Esophagus muscularis mucosa (tissue), 4 donors: ENCODE results near the gene CPD. TPM values are rescaled to one million over a fixed set of nuclear protein-coding genes. Genes with fewer than 3 reads are reported as not detected.

ENCODE experiments used
- DNase-seq: peaks from one replicate; pipeline ENCODE4 v3.0.0-alpha.2; 2017; ENCODE audit errors: extremely low spot score
- H3K27ac ChIP-seq, 4 donors: fragments of 200-600 bp; sonication (generic); replicated peaks in 1 of 4; 1 replicate in 3 of 4; 2 replicates in 1 of 4; pipeline ENCODE4 v1.5.1; 2016 to 2019; ENCODE audit warnings: mild to moderate bottlenecking in 1 of 4
- H3K27me3 ChIP-seq, 4 donors: fragments of 200-600 bp; sonication (generic); one replicate each; pipeline versions ENCODE4 v1.5.1 to v1.6.0; 2016 to 2019
- H3K36me3 ChIP-seq, 4 donors: fragments of 200-600 bp; sonication (generic); one replicate each; pipeline ENCODE4 v1.5.1; 2016 to 2019
- H3K4me1 ChIP-seq, 4 donors: fragments of 200-600 bp; sonication (generic); one replicate each; pipeline ENCODE4 v1.5.1; 2016 to 2019
- H3K4me3 ChIP-seq, 4 donors: fragments of 200-600 bp; sonication (generic); 1 replicate in 2 of 4; 2 replicates in 2 of 4; pipeline ENCODE4 v1.5.1; 2016 to 2019; ENCODE audit warnings: mild to moderate bottlenecking in 4 of 4, moderate library complexity in 1 of 4
- H3K9me3 ChIP-seq, 4 donors: fragments of 200-600 bp; sonication (generic); 1 replicate in 3 of 4; 2 replicates in 1 of 4; pipeline ENCODE4 v1.5.1; 2016 to 2019
- EP300 ChIP-seq: sonication (generic); formaldehyde crosslinking; IDR thresholded peaks from one replicate; pipeline ENCODE4 v1.6.1; 2017; ENCODE audit warnings: antibody characterized with exemption
- POLR2A ChIP-seq: fragments of 450-650 bp; IDR thresholded peaks from one replicate; pipeline ENCODE4 v1.6.1; 2017; ENCODE audit warnings: antibody characterized with exemption, moderate library complexity, mild to moderate bottlenecking, low read depth
- POLR2AphosphoS5 ChIP-seq, 2 donors: sonication (generic); formaldehyde crosslinking; IDR thresholded peaks; one replicate each; pipeline ENCODE4 v1.6.1; 2017; ENCODE audit warnings: antibody characterized with exemption in 2 of 2
- WGBS: methylation state at CpG from one replicate; pipeline ENCODE4 v1.1.5; 2018; 5-methylcytosine and 5-hydroxymethylcytosine counted together
- intact Hi-C: fragments of 100-400 bp; cut with DNase I; formaldehyde crosslinking; loops from one replicate; pipeline ENCODE4 v1.15.1; 2023
- total RNA-seq, 4 donors: library from RNA; depleted of rRNA; stranded (reverse); fragments of >200 nt; gene quantifications; one replicate each; pipeline versions ENCODE4 v1.1.0 to v1.2.1, GENCODE V29; 2016
- TF ChIP-seq, protein P1 (sequence below), 3 experiments: fragments of 200-600 bp in 2 of 3; fragments of 450-650 bp in 1 of 3; sonication (generic) in 2 of 3; IDR thresholded peaks; one replicate each; pipeline ENCODE4 v1.5.1; 2017 to 2019; ENCODE audit warnings: antibody characterized with exemption in 3 of 3, mild to moderate bottlenecking in 2 of 3, moderate library complexity in 1 of 3

The CPD gene
- total RNA-seq, 4 donors from 2014 or later = 67.0 to 141 (median 95.1) TPM

DNA sequence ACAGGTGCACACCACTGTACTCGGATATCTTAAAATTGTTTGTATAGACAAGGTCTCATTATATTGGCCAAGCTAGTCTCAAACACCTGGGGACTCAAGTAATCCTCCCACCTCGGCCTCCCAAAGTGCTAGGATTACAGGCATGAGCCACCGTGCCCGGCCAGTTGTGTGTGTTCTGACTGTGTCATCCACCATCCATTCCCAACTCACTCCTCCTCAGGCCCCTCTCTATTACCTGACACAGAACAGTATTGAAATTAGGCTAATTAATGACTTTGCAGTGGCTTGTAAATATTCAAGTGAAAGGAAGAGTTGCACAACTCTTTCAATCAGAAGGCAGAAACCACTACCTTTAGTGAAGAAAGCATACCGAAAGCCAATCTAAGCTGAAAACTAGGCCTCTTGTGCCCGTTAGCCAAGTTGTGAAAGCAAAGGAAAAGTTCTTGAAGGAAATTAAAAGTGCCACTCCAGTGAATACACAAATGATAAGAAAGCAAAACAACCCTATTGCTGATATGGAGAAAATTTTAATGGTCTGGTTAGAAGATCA is 127.2 kb downstream of the CPD start:
- Histone ChIP-seq H3K27me3 (no peaks in the 10 kb centered on the region), H3K4me3 (no peak overlapping the region), H3K9me3 (no peaks in the 10 kb centered on the region), H3K4me1 (no peaks in the 10 kb centered on the region), H3K27ac (no peak overlapping the region), H3K36me3 (peaks cover 16 to 66% (median 37%) of the 10 kb centered on the region in 4 donors)
- no peak for TF ChIP-seq POLR2A
- TF ChIP-seq, protein P1, sequence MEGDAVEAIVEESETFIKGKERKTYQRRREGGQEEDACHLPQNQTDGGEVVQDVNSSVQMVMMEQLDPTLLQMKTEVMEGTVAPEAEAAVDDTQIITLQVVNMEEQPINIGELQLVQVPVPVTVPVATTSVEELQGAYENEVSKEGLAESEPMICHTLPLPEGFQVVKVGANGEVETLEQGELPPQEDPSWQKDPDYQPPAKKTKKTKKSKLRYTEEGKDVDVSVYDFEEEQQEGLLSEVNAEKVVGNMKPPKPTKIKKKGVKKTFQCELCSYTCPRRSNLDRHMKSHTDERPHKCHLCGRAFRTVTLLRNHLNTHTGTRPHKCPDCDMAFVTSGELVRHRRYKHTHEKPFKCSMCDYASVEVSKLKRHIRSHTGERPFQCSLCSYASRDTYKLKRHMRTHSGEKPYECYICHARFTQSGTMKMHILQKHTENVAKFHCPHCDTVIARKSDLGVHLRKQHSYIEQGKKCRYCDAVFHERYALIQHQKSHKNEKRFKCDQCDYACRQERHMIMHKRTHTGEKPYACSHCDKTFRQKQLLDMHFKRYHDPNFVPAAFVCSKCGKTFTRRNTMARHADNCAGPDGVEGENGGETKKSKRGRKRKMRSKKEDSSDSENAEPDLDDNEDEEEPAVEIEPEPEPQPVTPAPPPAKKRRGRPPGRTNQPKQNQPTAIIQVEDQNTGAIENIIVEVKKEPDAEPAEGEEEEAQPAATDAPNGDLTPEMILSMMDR (IDR thresholded peaks at IDR 0.05) = no peak
- no peak for TF ChIP-seq POLR2AphosphoS5 (IDR thresholded peaks at IDR 0.05)
- no peak for TF ChIP-seq EP300
- DNase-seq = no peak
- intact Hi-C loops = no loop called here
- WGBS = 90% methylated on average over 6 of the region's 6 CpGs

GRCh38 chr17:30506481-30506880 is 127.8 kb downstream of the CPD start:
- H3K36me3 ChIP-seq = peaks cover 11 to 64% (median 33%) of the 10 kb centered on the region in 4 donors
- no peak overlapping the region for H3K4me3 ChIP-seq
- no peaks in the 10 kb centered on the region for H3K9me3 ChIP-seq
- intact Hi-C loops = no loop called here
- TF ChIP-seq, protein P1 (IDR thresholded peaks at IDR 0.05) = no peak
- TF ChIP-seq EP300 = no peak
- no peak for TF ChIP-seq POLR2AphosphoS5 (IDR thresholded peaks at IDR 0.05)
- no peak for TF ChIP-seq POLR2A
- DNase-seq = no peak
- no peak overlapping the region for H3K27ac ChIP-seq
- WGBS = 69% methylated on average over 1 of the region's 1 CpG
- no peaks in the 10 kb centered on the region for H3K4me1 ChIP-seq
- no peaks in the 10 kb centered on the region for H3K27me3 ChIP-seq

GRCh38 chr17:30513346-30513745 is 134.6 kb downstream of the CPD start:
- no peaks in the 10 kb centered on the region for H3K4me1 ChIP-seq
- WGBS = 93% methylated on average over 1 of the region's 1 CpG
- no peak overlapping the region for H3K4me3 ChIP-seq
- no peaks in the 10 kb centered on the region for H3K27me3 ChIP-seq
- H3K36me3 ChIP-seq = peaks cover 4 to 58% (median 31%) of the 10 kb centered on the region in 4 donors
- intact Hi-C loops = no loop called here
- DNase-seq = no peak
- TF ChIP-seq POLR2A (no peak), EP300 (no peak), POLR2AphosphoS5 (IDR thresholded peaks at IDR 0.05) (no peak)
- TF ChIP-seq, protein P1 (IDR thresholded peaks at IDR 0.05) = no peak
- no peaks in the 10 kb centered on the region for H3K9me3 ChIP-seq
- H3K27ac ChIP-seq = no peak overlapping the region

GRCh38 chr17:30514895-30515596 is 136.3 kb downstream of the CPD start:
- intact Hi-C loops = no loop called here
- Histone ChIP-seq H3K4me1 (peaks cover 0 to 11% (median 8%) of the 10 kb centered on the region in 4 donors), H3K27me3 (no peaks in the 10 kb centered on the region), H3K9me3 (no peaks in the 10 kb centered on the region), H3K4me3 (no peak overlapping the region), H3K36me3 (peaks cover 4 to 58% (median 33%) of the 10 kb centered on the region in 4 donors), H3K27ac (no peak overlapping the region)
- TF ChIP-seq, protein P1 (IDR thresholded peaks at IDR 0.05) = no peak
- 97% methylated on average over 3 of the region's 3 CpGs for whole genome bisulfite sequencing
- DNase-seq = no peak
